Spinal cord (tissue), 10 donors: Measurements from ENCODE around the gene APOB. TPM values are rescaled to one million over a fixed set of nuclear protein-coding genes. Genes with fewer than 3 reads are reported as not detected.

Source experiments
- DNase-seq, 6 donors: peaks; one replicate each; pipeline versions ENCODE4 v3.0.0 to v3.0.0-alpha.2; 2013 to 2015; ENCODE audit warnings: low spot score in 6 of 6, low read depth in 4 of 6
- H3K27ac ChIP-seq: one replicate; pipeline ENCODE4 v1.5.1; 2013; ENCODE audit warnings: low read depth, low read length, control low read depth
- H3K27me3 ChIP-seq: one replicate; pipeline ENCODE4 v1.6.1; 2013; ENCODE audit warnings: low read length; ENCODE audit not compliant: control insufficient read depth, insufficient read depth
- H3K36me3 ChIP-seq: one replicate; pipeline ENCODE4 v1.6.1; 2013; ENCODE audit warnings: low read length; ENCODE audit not compliant: control insufficient read depth, insufficient read depth
- H3K4me1 ChIP-seq: one replicate; pipeline ENCODE4 v1.6.1; 2013; ENCODE audit warnings: low read length; ENCODE audit not compliant: control insufficient read depth, insufficient read depth
- H3K4me3 ChIP-seq: one replicate; pipeline ENCODE4 v1.5.1; 2013; ENCODE audit warnings: low read depth, low read length, control low read depth
- H3K9me3 ChIP-seq: one replicate; pipeline ENCODE4 v1.6.1; 2013; ENCODE audit warnings: low read length; ENCODE audit not compliant: control insufficient read depth, insufficient read depth
- WGBS: methylation state at CpG from one replicate; pipeline ENCODE4 v1.1.5; 2013; ENCODE audit warnings: missing lambda C conversion rate; ENCODE audit not compliant: insufficient coverage; 5-methylcytosine and 5-hydroxymethylcytosine counted together
- polyA plus RNA-seq, 2 donors: library from polyadenylated mRNA; unstranded; fragments of 120-200 nt; gene quantifications; one replicate each; pipeline ENCODE4 v1.2.1, GENCODE V29; 2013; ENCODE audit not compliant: insufficient read length in 2 of 2
- total RNA-seq, 2 donors: library from RNA; depleted of rRNA in 1 of 2; stranded (reverse); fragments of 120-200 nt in 1 of 2; fragments of >200 nt in 1 of 2; gene quantifications; one replicate each; pipeline versions ENCODE4 v1.2.3 to v1.2.4, GENCODE V29; 2013 to 2014
- donor health status: healthy.

APOB gene
- total and polyA plus RNA-seq, 4 donors = 0.27 to 1.2 (median 0.50) TPM

GRCh38 chr2:21020031-21020667 lies 23.7 kb downstream of the APOB start:
- Histone ChIP-seq H3K4me3 (no peak overlapping the region), H3K4me1 (no peaks in the 10 kb centered on the region), H3K36me3 (no peaks in the 10 kb centered on the region), H3K27me3 (no peaks in the 10 kb centered on the region), H3K27ac (no peak overlapping the region), H3K9me3 (no peaks in the 10 kb centered on the region)
- 88% methylated on average over 1 of the region's 3 CpGs for WGBS
- no peak for DNase-seq

DNA sequence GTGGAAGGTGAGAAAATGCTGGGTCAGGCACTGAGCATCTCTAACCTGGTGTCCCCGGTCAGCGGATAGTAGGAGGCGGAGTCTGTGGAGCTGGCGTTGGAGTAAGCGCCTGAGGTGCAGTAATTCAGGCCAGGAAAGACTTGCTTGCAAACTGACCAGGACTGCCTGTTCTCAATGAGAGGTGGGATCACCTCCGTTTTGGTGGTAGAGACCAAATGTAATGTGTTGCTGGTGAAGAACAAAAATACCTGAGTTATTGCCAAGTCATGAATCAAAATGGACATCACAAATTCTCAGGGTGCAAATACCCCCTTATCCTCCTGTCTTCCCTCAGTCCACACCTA lies 24.2 kb downstream of the APOB start:
- DNase-seq = no peak
- Histone ChIP-seq H3K9me3 (no peaks in the 10 kb centered on the region), H3K27ac (no peak overlapping the region), H3K27me3 (no peaks in the 10 kb centered on the region), H3K4me1 (no peaks in the 10 kb centered on the region), H3K36me3 (no peaks in the 10 kb centered on the region), H3K4me3 (no peak overlapping the region)
- 98% methylated on average over 6 of the region's 6 CpGs for WGBS

DNA sequence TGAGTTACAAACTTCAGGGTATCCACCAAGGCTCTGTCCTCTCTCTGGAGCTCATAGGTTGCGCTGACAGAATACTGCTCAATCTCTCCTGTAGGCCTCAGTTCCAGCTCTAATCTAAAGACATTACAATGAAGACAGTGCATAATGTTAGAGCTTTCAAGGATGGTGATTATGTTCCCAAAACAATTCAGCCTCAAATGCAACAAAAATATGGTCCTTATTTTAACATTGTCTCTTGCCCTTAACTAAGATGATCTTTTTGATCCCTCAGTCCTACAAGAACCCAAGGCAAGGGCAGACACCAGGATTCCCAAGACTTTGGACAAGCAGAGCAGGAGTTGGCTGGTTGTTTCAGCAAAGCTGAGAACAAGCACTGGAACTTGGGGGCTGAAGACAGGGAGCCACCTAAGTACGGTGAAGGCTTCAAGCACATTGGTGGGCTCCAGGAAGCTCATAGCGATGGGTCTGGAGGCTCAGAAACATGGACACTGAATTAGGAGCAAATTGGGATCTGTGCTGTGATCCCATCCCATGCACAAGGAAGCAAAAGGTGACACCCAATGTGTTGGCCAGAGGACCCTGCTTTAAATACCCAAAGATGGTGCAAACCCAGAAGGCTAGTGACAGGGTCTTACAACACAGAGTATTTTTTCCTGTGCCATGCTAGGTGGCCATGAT lies 24.7 kb downstream of the APOB start:
- Histone ChIP-seq H3K4me3 (no peak overlapping the region), H3K27ac (no peak overlapping the region), H3K9me3 (no peaks in the 10 kb centered on the region), H3K4me1 (no peaks in the 10 kb centered on the region), H3K36me3 (no peaks in the 10 kb centered on the region), H3K27me3 (no peaks in the 10 kb centered on the region)
- WGBS = 100% methylated on average over 2 of the region's 3 CpGs
- DNase-seq = no peak

GRCh38 chr2:21018290-21018689 lies 25.6 kb downstream of the APOB start:
- Histone ChIP-seq H3K27me3 (no peaks in the 10 kb centered on the region), H3K36me3 (no peaks in the 10 kb centered on the region), H3K4me3 (no peak overlapping the region), H3K4me1 (no peaks in the 10 kb centered on the region), H3K9me3 (no peaks in the 10 kb centered on the region), H3K27ac (no peak overlapping the region)
- DNase-seq = no peak
- 94% methylated on average over 2 of the region's 2 CpGs for WGBS

- Histone ChIP-seq H3K9me3 (no peaks in the 10 kb centered on the region), H3K4me1 (no peaks in the 10 kb centered on the region), H3K27ac (no peak overlapping the region), H3K4me3 (no peak overlapping the region), H3K27me3 (no peaks in the 10 kb centered on the region), H3K36me3 (no peaks in the 10 kb centered on the region)
- 82% methylated on average over 2 of the region's 4 CpGs for WGBS
- no peak for DNase-seq
Observed at GRCh38 chr2:21017748-21018276, 26.1 kb downstream of the APOB start.

DNA sequence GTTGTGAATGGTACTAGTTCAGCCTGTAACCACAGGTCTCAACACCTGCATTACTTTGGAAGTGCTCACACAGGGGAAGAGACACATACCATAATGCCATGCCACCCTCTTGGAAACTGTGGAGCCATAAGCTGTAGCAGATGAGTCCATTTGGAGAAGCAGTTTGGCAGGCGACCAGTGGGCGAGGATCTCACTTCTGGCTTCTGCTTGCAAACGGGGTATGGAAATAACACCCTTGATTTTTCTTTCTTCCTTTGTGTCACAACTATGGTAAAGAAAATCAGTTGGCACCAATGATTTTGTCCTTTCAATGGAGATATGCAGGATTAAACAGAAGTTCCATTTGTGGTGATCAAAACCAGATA lies 28.6 kb downstream of the APOB start:
- Histone ChIP-seq H3K27ac (no peak overlapping the region), H3K36me3 (no peaks in the 10 kb centered on the region), H3K9me3 (no peaks in the 10 kb centered on the region), H3K4me3 (no peak overlapping the region), H3K4me1 (no peaks in the 10 kb centered on the region), H3K27me3 (no peaks in the 10 kb centered on the region)
- no peak for DNase-seq
- no CpG with 5 or more reads among the region's 3 CpGs for WGBS

DNA sequence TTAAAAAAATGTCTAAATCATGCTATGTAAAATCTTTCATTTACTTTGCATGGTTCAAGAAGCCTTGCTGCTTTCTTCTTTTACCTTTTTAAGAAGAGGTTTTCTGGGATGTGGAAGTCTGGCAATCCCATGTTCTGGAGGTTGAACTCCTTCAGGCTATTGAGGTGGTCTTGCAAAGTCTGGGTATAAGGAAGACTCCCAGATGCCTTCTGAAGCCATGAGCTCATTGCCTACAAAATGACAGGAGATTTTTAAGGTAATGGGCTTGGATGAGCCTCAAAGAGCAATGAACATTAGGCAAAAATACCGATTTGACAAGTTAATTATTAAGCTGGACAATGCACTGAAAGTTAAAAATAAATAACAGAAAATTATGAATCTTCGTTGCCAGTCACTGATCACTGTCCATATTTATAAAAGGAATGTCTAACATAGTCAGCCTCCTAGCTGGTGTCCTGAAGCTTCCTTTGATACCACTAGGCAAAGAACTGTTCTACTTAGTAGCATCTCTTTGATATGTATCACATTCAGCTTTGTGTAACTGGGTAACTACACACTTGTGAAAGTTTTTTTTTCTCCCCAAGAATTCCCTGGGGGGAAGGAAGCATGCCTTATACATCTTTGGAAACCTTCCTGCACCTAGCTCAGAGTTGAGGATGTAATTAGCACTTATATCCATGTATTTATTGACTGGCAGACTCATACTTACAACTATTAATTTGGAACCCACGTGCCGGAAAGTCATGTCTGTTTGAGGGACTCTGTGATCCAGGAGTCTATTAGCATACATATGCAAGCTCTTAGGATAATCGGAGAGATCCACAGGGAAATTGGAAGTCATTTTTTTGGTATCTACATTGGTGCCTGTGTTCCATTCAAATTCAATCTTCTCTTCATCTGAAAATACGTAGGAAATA lies 29.3 kb downstream of the APOB start:
- Histone ChIP-seq H3K36me3 (no peaks in the 10 kb centered on the region), H3K4me1 (no peaks in the 10 kb centered on the region), H3K4me3 (no peak overlapping the region), H3K27me3 (no peaks in the 10 kb centered on the region), H3K27ac (no peak overlapping the region), H3K9me3 (no peaks in the 10 kb centered on the region)
- no CpG with 5 or more reads among the region's 6 CpGs for WGBS
- no peak for DNase-seq

DNA sequence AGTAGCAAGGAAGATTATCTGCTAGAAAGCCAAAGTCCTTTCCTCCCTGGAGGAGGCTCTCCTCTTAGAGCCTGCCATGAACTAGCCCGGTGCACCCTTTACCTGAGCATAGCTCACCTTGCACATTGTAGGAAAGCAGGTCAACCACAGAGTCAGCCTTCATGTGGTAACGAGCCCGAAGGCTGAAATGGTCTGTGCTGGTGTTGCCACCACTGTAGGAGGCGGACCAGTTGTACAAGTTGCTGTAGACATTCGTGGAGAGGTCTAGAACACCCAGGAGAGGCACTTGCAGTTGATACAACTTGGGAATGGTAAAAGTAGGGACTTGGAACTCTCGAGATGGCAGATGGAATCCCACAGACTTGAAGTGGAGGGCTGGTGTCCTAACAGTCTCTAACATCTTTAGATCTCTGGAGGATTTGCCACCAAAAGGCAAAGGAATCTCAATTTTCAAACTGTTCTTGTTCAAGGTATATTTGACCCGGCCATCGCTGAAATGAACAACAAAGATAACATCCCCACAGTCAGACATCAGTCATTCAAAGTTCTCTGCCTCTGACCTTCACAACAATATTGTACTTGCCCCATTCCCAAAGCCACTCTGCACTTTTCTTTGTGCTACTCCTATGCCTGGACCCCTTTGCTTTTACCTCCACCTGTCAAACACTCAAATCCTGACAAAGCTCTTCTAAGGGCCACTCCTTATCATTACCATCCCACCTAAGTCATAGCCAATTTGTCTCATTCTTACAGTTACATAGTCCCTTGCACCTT lies 30.6 kb downstream of the APOB start:
- H3K27me3 ChIP-seq = no peaks in the 10 kb centered on the region
- H3K9me3 ChIP-seq = no peaks in the 10 kb centered on the region
- DNase-seq = no peak
- no peaks in the 10 kb centered on the region for H3K4me1 ChIP-seq
- 90% methylated on average over 7 of the region's 8 CpGs for WGBS
- no peaks in the 10 kb centered on the region for H3K36me3 ChIP-seq
- H3K4me3 ChIP-seq = no peak overlapping the region
- no peak overlapping the region for H3K27ac ChIP-seq

DNA sequence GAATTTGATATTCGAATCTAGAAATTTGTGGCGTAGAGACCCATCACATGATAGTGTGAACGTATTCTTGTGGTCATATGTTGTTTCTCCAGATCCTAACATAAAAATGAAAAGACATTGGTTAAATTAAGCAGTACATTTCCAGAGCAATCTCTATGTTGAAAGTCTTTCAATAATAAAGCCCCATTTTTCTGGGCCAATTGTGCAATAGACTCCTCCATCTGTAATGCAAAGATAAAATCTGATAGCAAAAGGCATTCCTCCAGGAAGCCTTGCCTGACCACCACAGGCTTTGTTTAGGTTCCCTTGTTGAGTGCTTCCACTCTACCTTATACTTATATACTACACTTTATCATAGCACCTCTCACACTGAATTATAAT lies 31.3 kb downstream of the APOB start:
- Histone ChIP-seq H3K4me3 (no peak overlapping the region), H3K9me3 (no peaks in the 10 kb centered on the region), H3K27ac (no peak overlapping the region), H3K36me3 (no peaks in the 10 kb centered on the region), H3K4me1 (no peaks in the 10 kb centered on the region), H3K27me3 (no peaks in the 10 kb centered on the region)
- WGBS = no CpG with 5 or more reads among the region's 3 CpGs
- DNase-seq = no peak
